NCI-H82 (cell line): ENCODE results near the gene RPL4.

Source experiments
- DNase-seq: peaks from one replicate; lab custom pipeline; 2025; lab: John Stamatoyannopoulos, UW

RPL4 gene

GRCh38 chr15:66459818-66460615 is 44.6 kb downstream of the RPL4 start:
- DNase-seq: no peak

DNA sequence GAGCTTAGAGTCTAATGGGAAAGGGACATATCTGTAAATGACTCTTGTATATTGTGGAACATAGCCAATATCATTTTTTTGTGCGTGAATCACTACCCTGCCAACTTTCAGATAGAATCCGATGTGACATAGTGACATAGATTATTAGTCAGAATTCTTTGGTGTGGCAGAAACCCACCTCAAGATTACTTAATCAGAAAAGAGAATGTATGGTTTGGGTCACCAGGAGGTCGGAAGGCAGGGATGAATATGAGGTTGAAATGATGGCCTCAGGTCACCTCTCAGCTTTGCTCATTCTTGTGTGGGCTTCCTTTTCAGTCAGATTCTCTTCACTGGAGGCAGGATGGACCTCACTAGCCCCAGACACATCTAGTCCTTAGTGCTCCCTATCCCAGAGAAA is 48.4 kb downstream of the RPL4 start:
- no peak for DNase-seq

- DNase-seq: no peak
Measured at GRCh38 chr15:66454143-66454542, 50.5 kb downstream of the RPL4 start.

DNA sequence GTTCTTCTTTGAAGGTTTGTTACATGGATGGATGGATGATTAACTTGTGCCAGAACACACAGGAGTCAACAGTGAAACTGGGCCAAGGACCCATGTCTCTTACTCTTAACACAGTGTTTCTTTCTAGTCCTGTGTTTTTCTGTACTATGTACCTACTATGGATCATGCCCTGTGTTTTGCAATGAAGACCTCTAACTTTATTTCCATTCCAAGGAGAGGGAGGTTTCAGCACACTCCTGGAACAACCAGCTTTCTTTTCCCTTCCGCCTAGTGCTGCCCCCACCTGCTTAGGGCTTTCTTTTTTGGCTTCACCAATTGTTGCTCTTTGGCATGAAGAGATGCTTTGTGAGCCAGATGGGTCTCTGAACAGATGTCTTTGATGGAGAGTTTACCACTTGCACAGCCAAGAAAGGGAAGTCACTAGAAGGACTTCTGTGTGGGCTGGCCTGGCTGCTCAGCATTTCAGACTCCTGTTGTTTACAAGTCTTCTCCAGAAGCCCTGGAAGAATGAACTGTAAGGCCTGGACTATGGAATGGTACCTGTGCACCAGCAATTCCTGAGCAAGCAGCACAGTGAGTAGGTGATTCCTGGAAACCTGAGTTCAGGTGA is 51.6 kb downstream of the RPL4 start:
- no peak for DNase-seq

- DNase-seq: peak; percentile 42
Measured at GRCh38 chr15:66452420-66452819, 52.2 kb downstream of the RPL4 start.
